HG02885 (cell line): ENCODE measurements around the gene ENTPD8.

Experiments used
- ATAC-seq: cut with Tn5 transposase; IDR thresholded peaks from one replicate; pipeline ENCODE4 v1.9.1; 2021; ENCODE audit warnings: mild to moderate bottlenecking; ENCODE audit not compliant: unreplicated experiment, poor library complexity

Gene ENTPD8

DNA sequence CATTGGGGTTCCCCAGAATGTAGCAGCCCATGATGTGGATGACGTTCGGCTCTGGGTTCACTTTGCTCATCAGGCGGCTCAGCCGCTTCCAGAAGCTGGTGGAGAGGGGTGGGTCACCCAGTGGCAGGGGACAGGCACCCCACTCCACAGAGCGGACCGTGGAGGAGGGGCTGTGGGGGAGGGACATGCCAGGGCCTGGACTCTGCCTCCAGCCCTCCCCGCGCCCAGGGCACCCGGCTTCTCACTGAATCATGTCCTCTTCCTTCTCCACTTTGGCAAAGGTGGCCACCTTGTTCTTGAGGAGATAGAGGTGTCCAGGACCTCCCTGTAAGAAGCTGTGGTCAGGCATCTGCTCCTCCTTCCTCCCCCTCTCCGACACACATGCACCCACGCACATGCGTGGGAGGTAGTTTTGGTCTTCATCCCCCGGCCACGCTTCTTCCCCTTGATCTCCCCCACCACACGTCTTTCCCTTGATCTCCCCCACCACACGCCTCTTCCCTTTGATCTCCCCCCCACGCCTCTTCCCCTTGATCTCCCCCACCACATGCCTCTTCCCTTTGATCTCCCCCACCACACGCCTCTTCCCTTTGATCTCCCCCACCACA is 8.9 kb upstream of the ENTPD8 start:
- ATAC-seq, result no peak

DNA sequence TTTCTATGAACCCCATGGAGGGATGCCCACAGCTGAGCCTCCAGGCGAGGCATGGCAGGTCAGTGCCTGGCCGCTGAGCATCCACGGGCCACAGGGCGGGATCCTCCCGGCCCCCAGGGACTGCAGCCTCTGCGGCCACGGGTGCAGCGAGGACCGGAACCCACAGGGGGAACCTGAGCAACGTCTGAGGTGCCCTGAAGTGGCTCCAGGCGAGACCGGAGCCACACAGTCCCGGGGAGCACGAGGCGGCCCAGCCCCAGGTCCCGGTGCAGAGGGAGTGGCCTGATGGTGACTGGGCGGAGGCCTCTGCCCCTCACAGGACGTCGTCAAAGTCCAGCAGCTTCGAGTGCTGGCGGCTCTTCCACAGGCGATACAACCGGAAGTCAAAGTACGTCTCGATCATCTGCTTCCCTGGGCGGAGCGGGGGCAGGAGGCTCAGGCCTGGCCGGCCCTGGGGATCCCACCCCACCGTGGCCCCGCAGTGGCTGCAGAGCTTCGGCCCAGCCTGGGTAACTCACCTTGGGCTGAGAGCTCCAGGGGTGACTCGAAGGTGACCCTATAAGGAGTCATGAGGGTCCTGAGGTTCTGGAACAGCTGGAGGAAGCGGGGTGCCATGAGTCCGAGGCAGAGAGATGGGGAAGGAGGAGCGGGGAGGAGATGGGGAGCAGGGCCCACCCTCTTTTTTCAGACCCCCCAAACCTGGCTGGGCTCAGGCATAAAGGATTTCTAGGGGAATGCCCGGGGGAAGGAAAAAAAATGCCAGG is 8.1 kb upstream of the ENTPD8 start:
- no peak for ATAC-seq

DNA sequence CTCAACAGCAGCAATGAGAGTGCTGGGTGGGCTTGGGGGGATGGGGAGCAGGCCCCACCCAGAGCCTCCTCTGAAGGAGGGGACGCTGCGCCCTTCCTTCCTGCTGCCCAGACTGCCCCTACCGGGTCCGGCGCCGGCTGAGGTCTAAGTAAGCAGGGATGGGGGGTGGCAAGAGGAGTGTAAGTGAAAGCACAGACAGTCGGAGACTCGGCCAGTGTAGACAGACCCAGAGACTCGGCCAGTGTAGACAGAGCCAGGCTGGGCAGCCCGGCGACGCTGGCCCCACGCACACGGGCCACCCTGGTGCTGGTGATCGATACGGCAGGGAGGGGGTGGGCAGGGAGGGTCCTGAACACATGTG is 7.4 kb upstream of the ENTPD8 start:
- ATAC-seq, result no peak

- no peak for ATAC-seq
Measured at GRCh38 chr9:137447722-137448601, 6.8 kb upstream of the ENTPD8 start.

DNA sequence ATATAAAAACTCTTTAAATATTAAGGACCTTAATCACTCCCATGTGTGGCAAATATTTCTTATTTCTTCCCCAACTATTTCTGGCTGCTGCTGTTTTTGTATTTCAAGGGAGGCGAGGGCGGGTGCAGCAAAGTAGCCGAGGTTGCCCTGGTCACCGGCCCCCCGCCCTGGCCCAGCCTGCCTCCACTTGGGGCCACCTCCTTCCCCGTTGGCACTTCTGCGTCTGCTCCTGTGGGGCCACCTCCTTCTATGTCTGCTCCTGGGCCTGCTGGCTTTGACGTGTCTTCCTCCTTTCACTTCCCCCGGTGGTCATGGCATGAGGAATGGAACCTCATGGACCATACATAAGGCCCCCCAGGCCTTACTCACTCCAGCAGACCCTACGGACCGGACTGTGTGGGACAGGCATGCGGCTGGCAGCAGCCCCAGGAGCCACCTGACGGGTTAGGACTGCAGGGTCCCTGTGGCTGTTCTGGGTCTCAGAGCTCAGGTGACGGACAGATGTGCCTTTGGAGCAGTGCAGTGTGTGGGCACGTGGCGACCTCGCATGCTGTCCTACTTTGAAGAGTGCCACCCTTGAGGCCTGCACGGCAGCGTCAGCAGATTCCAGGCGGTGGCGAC is 5.8 kb upstream of the ENTPD8 start:
- ATAC-seq, result no peak

DNA sequence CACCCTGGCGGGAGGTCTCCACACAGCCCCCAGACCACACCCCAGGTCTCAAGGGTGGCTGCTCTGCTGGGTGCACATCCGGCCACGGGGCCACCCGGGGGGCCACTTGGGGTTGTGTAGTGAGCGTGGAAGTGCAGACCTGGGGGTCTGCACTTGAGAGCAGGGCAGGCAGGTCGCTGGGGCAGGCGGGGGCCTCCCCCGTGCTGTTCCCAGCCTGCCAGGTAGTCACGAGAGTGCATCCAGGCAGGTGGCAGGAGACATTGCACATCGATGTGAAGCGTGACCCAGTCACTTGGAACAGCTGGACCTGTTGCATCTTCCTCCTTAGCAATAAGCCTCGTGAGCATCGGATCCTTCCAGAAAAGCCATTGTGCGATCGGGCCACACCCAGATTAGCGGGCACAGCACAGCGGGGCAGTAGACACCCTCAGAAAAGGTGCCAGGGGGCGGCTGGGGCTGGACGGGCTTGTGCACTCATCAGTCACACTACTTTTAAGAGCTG is 4.8 kb upstream of the ENTPD8 start:
- no peak for ATAC-seq

GRCh38 chr9:137445275-137445807 is 4.2 kb upstream of the ENTPD8 start:
- ATAC-seq, result peak; percentile 56

GRCh38 chr9:137444106-137444790 is 3.1 kb upstream of the ENTPD8 start:
- no peak for ATAC-seq

GRCh38 chr9:137441935-137442321 is 771 bp upstream of the ENTPD8 start:
- no peak for ATAC-seq

GRCh38 chr9:137439158-137439714 is 1.9 kb downstream of the ENTPD8 start:
- no peak for ATAC-seq

GRCh38 chr9:137438591-137439157 is 2.5 kb downstream of the ENTPD8 start:
- no peak for ATAC-seq

GRCh38 chr9:137437691-137438590 is 3.2 kb downstream of the ENTPD8 start:
- no peak for ATAC-seq

GRCh38 chr9:137436761-137437600 is 4.2 kb downstream of the ENTPD8 start:
- ATAC-seq, result no peak

- ATAC-seq, result no peak
Measured at GRCh38 chr9:137435980-137436760, 5.0 kb downstream of the ENTPD8 start.

DNA sequence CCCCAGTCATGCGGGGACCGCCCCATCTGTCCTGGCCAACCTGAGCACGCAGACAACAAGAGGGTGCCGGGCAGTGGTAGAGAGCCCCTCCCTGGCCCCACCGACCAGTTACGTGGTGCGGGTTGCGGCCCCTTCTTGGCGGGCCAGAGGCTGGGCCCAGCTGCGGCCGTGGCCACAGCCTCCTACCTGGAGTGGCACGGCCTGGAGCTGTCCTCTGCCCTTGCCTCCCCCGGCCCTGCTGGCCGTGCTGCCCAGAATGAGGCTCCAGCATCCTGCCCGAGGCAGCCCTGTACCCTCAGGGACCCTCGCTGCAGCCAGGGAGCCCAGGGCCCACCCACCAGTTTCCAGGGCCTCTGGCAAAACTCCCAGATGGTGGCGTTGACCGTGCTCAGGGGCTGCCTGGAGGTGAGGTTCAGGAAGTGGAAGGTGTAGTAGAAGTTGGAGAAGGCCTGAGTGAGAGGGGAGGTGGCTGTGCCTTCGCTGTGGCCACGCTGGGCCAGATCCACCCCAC is 5.7 kb downstream of the ENTPD8 start:
- ATAC-seq, result no peak
